Measurements from ENCODE around the gene PPP2R3A.

GRCh38 chr3:136074546-136075170, 109.1 kb downstream of the PPP2R3A start:
- TF ChIP-seq CTCF (IDR thresholded peaks at IDR 0.05) (no peak), POLR2A (IDR thresholded peaks at IDR 0.05) (no peak)
